Measurements from ENCODE around the gene TMPRSS11D. TPM values are rescaled to one million over a fixed set of nuclear protein-coding genes. Genes with fewer than 3 reads are reported as not detected.

TMPRSS11D gene
- total and polyA plus RNA-seq, 2 of the 8 experiments (the other 6 are each of a cell fraction or from before 2014, with no cell fraction given): not detected

- H3K79me2 ChIP-seq (ENCODE audit: control insufficient read depth in 1 of 2, insufficient read depth in 2 of 2, low read length in 2 of 2): no peaks in the 10 kb centered on the region
- H3K4me3 ChIP-seq (ENCODE audit: extremely low read depth in 1 of 4, insufficient read depth in 2 of 4, low read depth in 3 of 4, low read length in 4 of 4): no peak overlapping the region
- 75% methylated on average over 1 of the region's 1 CpG; no CpG with 5 or more reads in 1 of the 2 experiments for WGBS, 2 experiments (ENCODE audit: extremely low coverage in 1 of 2, insufficient coverage in 1 of 2, insufficient read length in 1 of 2, insufficient replicate concordance in 2 of 2, low coverage in 1 of 2, low lambda C conversion rate in 2 of 2, missing lambda C conversion rate in 1 of 2)
- H3K23me2 ChIP-seq (ENCODE audit: low read depth, low read length): no peaks in the 10 kb centered on the region
- H4K20me1 ChIP-seq (replicated peaks in 1 of 2; ENCODE audit: control insufficient read depth in 1 of 2, insufficient read depth in 2 of 2, low read length in 2 of 2): no peaks in the 10 kb centered on the region
- no peak overlapping the region for H2BK12ac ChIP-seq (ENCODE audit: low read depth, low read length)
- no peak overlapping the region for H3K4ac ChIP-seq (replicated peaks; ENCODE audit: insufficient read length, low read depth, low read length)
- no peak overlapping the region for H3K9ac ChIP-seq (replicated peaks in 1 of 4; ENCODE audit: extremely low read depth in 1 of 4, low read depth in 3 of 4, low read length in 3 of 4)
- TF ChIP-seq ZNF274 (IDR thresholded peaks at IDR 0.05; ENCODE audit: borderline replicate concordance, extremely low read depth, low read length) (no peak), ATF3 (IDR thresholded peaks at IDR 0.05; ENCODE audit: insufficient read depth, low read depth, low read length) (no peak), SIN3A (conservative IDR thresholded peaks at IDR 0.05 in 1 of 2, IDR thresholded peaks at IDR 0.05 in 1 of 2; ENCODE audit: low read depth in 1 of 2, low read length in 2 of 2) (no peak), USF2 (IDR thresholded peaks at IDR 0.05; ENCODE audit: low read length) (no peak), SP2 (IDR thresholded peaks at IDR 0.05; ENCODE audit: low read length) (no peak), RXRA (IDR thresholded peaks at IDR 0.05; ENCODE audit: insufficient read depth, low read depth, low read length) (no peak), JUND (IDR thresholded peaks at IDR 0.05; ENCODE audit: low read length) (no peak), GABPA (IDR thresholded peaks at IDR 0.05; ENCODE audit: borderline replicate concordance, insufficient read depth, low read length) (no peak)
- TF ChIP-seq, protein P1, sequence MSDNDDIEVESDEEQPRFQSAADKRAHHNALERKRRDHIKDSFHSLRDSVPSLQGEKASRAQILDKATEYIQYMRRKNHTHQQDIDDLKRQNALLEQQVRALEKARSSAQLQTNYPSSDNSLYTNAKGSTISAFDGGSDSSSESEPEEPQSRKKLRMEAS (IDR thresholded peaks at IDR 0.05): no peak
- H4K8ac ChIP-seq (ENCODE audit: extremely low read depth, insufficient read depth, low read length): no peak overlapping the region
- H3K4me2 ChIP-seq (ENCODE audit: insufficient read depth in 1 of 2, low read depth in 2 of 2, low read length in 2 of 2): no peak overlapping the region
- H3K9me3 ChIP-seq (ENCODE audit: insufficient read depth in 2 of 2, low read depth in 1 of 2, low read length in 1 of 2): no peaks in the 10 kb centered on the region
- no peak overlapping the region for H2BK120ac ChIP-seq (replicated peaks; ENCODE audit: low read depth, low read length)
- H3K36me3 ChIP-seq (ENCODE audit: control insufficient read depth in 2 of 4, insufficient read depth in 4 of 4, low read length in 3 of 4): no peaks in the 10 kb centered on the region
- no peak overlapping the region for H3K14ac ChIP-seq (ENCODE audit: insufficient read length)
- no peak for FAIRE-seq
- H3K27me3 ChIP-seq (replicated peaks in 1 of 4; ENCODE audit: control insufficient read depth in 3 of 4, extremely low read depth in 1 of 4, insufficient read depth in 3 of 4, low read length in 3 of 4): no peaks in the 10 kb centered on the region
- H2BK15ac ChIP-seq (ENCODE audit: low read length): no peak overlapping the region
- H3K56ac ChIP-seq (replicated peaks; ENCODE audit: insufficient read length, low read depth, low read length): no peak overlapping the region
- no peak overlapping the region for H3K27ac ChIP-seq (ENCODE audit: low read depth, low read length)
- no peak overlapping the region for H3K23ac ChIP-seq (ENCODE audit: insufficient read length)
- H4K5ac ChIP-seq (ENCODE audit: insufficient read length, low read depth, low read length): no peak overlapping the region
- no peak for DNase-seq (ENCODE audit: low read depth in 1 of 2, low spot score in 2 of 2)
- POLR2A ChIA-PET (ENCODE audit: partially characterized antibody): no interaction called here
- H2BK20ac ChIP-seq (ENCODE audit: low read length): no peak overlapping the region
- H2AK5ac ChIP-seq (ENCODE audit: low read depth, low read length): no peak overlapping the region
- H3K18ac ChIP-seq (ENCODE audit: extremely low read depth, low read length): no peak overlapping the region
- H3K79me1 ChIP-seq (ENCODE audit: low read depth, low read length): no peaks in the 10 kb centered on the region
- no peak overlapping the region for H2BK5ac ChIP-seq (ENCODE audit: low read depth, low read length)
- no peak overlapping the region for H4K91ac ChIP-seq (replicated peaks; ENCODE audit: insufficient read length, low read length)
- H2AFZ ChIP-seq (ENCODE audit: low read length): no peak overlapping the region
- CTCF ChIA-PET (ENCODE audit: partially characterized antibody): interaction anchor here (0.7 to 1.6 kb wide), 4 partner anchors 10 to 30 kb away, joined by 3 to 8 read pairs (median 4); partner anchors contain the start of gene GNRHR
- H3K4me1 ChIP-seq (replicated peaks in 1 of 4; ENCODE audit: control insufficient read depth in 3 of 4, insufficient read depth in 4 of 4, low read length in 3 of 4): no peaks in the 10 kb centered on the region
Measured at GRCh38 chr4:67776746-67777145, 107.1 kb downstream of the TMPRSS11D start.
